Spleen (tissue), 11 donors: ENCODE measurements around the gene CHD6. TPM values are rescaled to one million over a fixed set of nuclear protein-coding genes. Genes with fewer than 3 reads are reported as not detected.

ENCODE experiments used
- DNase-seq: peaks from one replicate; pipeline ENCODE4 v3.0.0-alpha.2; 2020
- H3K27ac ChIP-seq, 8 donors: fragments of 200-600 bp; sonication (generic) in 7 of 8; 1 replicate in 4 of 8; 2 replicates in 4 of 8; pipeline versions ENCODE4 v1.5.0 to v1.8.0; 2016 to 2021; ENCODE audit warnings: inconsistent platforms in 4 of 8, mild to moderate bottlenecking in 4 of 8, moderate library complexity in 1 of 8
- H3K27me3 ChIP-seq, 7 donors: fragments of 200-600 bp; sonication (generic) in 6 of 7; replicated peaks in 1 of 7; 1 replicate in 4 of 7; 2 replicates in 3 of 7; pipeline versions ENCODE4 v1.5.0 to v1.8.0; 2016 to 2021; ENCODE audit warnings: inconsistent platforms in 3 of 7, mild to moderate bottlenecking in 1 of 7
- H3K36me3 ChIP-seq, 6 donors: fragments of 200-600 bp; sonication (generic) in 5 of 6; 1 replicate in 4 of 6; 2 replicates in 2 of 6; pipeline versions ENCODE4 v1.5.0 to v1.8.0; 2016 to 2021; ENCODE audit warnings: inconsistent platforms in 2 of 6
- H3K4me1 ChIP-seq, 6 donors: fragments of 200-600 bp; sonication (generic) in 5 of 6; 1 replicate in 3 of 6; 2 replicates in 3 of 6; pipeline versions ENCODE4 v1.5.0 to v1.8.0; 2016 to 2021; ENCODE audit warnings: inconsistent platforms in 3 of 6
- H3K4me3 ChIP-seq, 8 donors: fragments of 200-600 bp; sonication (generic) in 7 of 8; 1 replicate in 4 of 8; 2 replicates in 4 of 8; pipeline versions ENCODE4 v1.5.0 to v1.8.0; 2016 to 2021; ENCODE audit warnings: inconsistent platforms in 4 of 8, mild to moderate bottlenecking in 4 of 8, moderate library complexity in 2 of 8
- H3K9me3 ChIP-seq, 8 donors: fragments of 200-600 bp; sonication (generic) in 7 of 8; 1 replicate in 4 of 8; 2 replicates in 4 of 8; pipeline versions ENCODE4 v1.5.0 to v1.8.0; 2016 to 2021; ENCODE audit warnings: inconsistent platforms in 4 of 8
- POLR2A ChIP-seq, 3 donors: fragments of 450-650 bp; IDR thresholded peaks; one replicate each; pipeline ENCODE4 v1.5.1; 2017; ENCODE audit warnings: antibody characterized with exemption in 3 of 3, mild to moderate bottlenecking in 1 of 3
- POLR2AphosphoS5 ChIP-seq, 3 donors: sonication (generic); formaldehyde crosslinking; IDR thresholded peaks; one replicate each; pipeline ENCODE4 v1.5.1; 2017; ENCODE audit warnings: antibody characterized with exemption in 3 of 3
- WGBS, 5 donors: extraction: QIAGEN DNeasy Blood & Tissue Kit in 3 of 5; methylation state at CpG; one replicate each; pipeline versions ENCODE4 v1.1.5 to v1.1.7; 2013 to 2018; 5-methylcytosine and 5-hydroxymethylcytosine counted together
- intact Hi-C: fragments of 100-400 bp; cut with DNase I; formaldehyde crosslinking; loops from one replicate; pipeline ENCODE4 v1.15.0; 2023; ENCODE audit warnings: low total_unique reads
- polyA plus RNA-seq, 3 donors: library from polyadenylated mRNA; stranded (reverse); fragments of 200-250 nt; gene quantifications; one replicate each; pipeline ENCODE4 v1.2.1, GENCODE V29; 2013
- total RNA-seq, 7 donors: library from RNA; depleted of rRNA in 3 of 7; stranded (reverse); fragments of >200 nt in 3 of 7; fragmentation: NEBNext Ultra II Directional in 4 of 7; extraction: Animal tissue kit (Norgen Biotek cat#: 25700) in 4 of 7; gene quantifications; one replicate each; pipeline versions ENCODE4 v1.1.0 to v1.2.1, GENCODE V29; 2016 to 2021
- TF ChIP-seq, protein P1 (sequence below), 11 experiments: fragments of 200-600 bp in 7 of 11; fragments of 450-650 bp in 4 of 11; sonication (generic) in 4 of 11; IDR thresholded peaks in 8 of 11; conservative IDR thresholded peaks in 3 of 11; 1 replicate in 7 of 11; 2 replicates in 4 of 11; pipeline versions ENCODE4 v1.4.0 to v1.8.0; 2016 to 2021; ENCODE audit warnings: antibody characterized with exemption in 11 of 11, inconsistent platforms in 4 of 11, mild to moderate bottlenecking in 1 of 11
- donor health status: healthy with polysubstance abuse.
- donor health status: DM: no; HTN: no; CAD: no; lungs with moderate emphysema.
- donor health status: DM: no; HTN: no; CAD: no.
- donor health status: Bipolar disorder and iron deficiency.
- donor health status: healthy.
- donor health status: DM: no; HTN: no; CAD: no.
- donor health status: DM: yes; HTN: yes; CAD: no.

CHD6 gene
- total and polyA plus RNA-seq, 10 donors = 4.2 to 68.3 (median 47.8) TPM

DNA sequence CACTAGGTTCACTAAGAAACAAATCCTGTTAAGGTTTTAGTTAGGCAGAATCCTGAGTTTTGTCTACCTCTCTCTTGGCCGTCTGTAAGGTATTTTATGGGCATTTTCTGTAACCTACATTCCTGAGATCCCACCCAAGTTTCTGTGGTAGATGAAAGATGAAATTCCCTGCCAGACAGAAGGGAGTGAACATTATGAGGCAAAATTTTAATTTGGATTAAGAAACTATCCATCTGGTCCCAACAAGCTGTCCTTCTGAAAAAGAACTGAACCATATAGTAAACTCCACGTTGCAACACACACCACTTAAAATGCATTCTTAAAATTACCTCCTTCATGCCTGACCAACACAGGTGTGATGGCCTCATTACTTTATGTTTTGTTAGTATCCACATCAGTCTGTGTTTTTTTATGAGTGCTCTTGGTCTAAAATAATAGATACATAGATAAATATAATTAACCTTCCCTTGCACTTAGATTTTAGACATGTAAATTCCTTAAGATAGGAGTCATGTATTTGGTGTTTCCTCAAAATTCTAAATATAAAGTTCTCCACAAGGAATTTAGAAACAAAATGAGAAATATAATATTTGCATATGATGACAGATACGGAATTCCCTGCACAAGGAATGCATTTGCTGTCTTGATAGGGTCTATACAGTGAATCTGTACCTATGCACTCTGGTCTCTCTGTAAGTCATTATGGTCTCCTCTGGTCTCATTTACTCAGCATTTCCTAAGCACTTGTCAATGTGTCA is 86.5 kb downstream of the CHD6 start:
- WGBS, 5 donors = 83 to 94% (median 87%) methylated on average over 3 of the region's 3 CpGs
- TF ChIP-seq POLR2A (IDR thresholded peaks at IDR 0.05) (no peak), POLR2AphosphoS5 (IDR thresholded peaks at IDR 0.05) (no peak)
- Histone ChIP-seq H3K4me1 (peaks cover 0 to 12% (median 0%) of the 10 kb centered on the region in 6 donors), H3K4me3 (no peak overlapping the region), H3K36me3 (peaks cover 0 to 53% (median 15%) of the 10 kb centered on the region in 6 donors), H3K9me3 (no peaks in the 10 kb centered on the region), H3K27ac (no peak overlapping the region), H3K27me3 (no peaks in the 10 kb centered on the region)
- intact Hi-C loops = no loop called here
- DNase-seq = no peak

DNA sequence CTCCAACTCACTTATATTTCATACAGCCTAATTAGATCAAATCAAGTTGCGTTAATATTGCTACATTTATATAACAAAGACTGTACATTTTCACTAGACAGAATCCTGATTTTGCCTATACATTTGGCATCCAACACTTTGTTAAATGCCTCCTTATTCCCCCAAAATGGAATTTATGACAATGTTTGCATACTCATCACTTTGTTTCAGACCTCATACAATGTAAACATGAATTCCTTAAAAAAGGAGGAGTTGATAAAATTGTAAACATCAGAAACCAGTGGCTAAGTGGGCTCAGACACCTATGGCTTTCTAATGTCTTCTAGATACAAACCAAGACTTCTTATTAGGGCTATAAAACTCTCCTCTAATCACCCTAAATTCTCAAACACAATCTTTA is 87.3 kb downstream of the CHD6 start:
- Histone ChIP-seq H3K4me1 (peaks cover 0 to 20% (median 6%) of the 10 kb centered on the region in 6 donors), H3K36me3 (peaks cover 0 to 53% (median 15%) of the 10 kb centered on the region in 6 donors), H3K27me3 (no peaks in the 10 kb centered on the region), H3K27ac (no peak overlapping the region), H3K4me3 (no peak overlapping the region), H3K9me3 (no peaks in the 10 kb centered on the region)
- intact Hi-C loops = no loop called here
- 90 to 98% (median 95%) methylated on average over 1 of the region's 1 CpG for WGBS, 5 donors
- no peak for TF ChIP-seq POLR2A (IDR thresholded peaks at IDR 0.05)
- TF ChIP-seq, protein P1, sequence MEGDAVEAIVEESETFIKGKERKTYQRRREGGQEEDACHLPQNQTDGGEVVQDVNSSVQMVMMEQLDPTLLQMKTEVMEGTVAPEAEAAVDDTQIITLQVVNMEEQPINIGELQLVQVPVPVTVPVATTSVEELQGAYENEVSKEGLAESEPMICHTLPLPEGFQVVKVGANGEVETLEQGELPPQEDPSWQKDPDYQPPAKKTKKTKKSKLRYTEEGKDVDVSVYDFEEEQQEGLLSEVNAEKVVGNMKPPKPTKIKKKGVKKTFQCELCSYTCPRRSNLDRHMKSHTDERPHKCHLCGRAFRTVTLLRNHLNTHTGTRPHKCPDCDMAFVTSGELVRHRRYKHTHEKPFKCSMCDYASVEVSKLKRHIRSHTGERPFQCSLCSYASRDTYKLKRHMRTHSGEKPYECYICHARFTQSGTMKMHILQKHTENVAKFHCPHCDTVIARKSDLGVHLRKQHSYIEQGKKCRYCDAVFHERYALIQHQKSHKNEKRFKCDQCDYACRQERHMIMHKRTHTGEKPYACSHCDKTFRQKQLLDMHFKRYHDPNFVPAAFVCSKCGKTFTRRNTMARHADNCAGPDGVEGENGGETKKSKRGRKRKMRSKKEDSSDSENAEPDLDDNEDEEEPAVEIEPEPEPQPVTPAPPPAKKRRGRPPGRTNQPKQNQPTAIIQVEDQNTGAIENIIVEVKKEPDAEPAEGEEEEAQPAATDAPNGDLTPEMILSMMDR (IDR thresholded peaks at IDR 0.05 in 8 of 11, conservative IDR thresholded peaks at IDR 0.05 in 3 of 11) = no peak
- DNase-seq = no peak

DNA sequence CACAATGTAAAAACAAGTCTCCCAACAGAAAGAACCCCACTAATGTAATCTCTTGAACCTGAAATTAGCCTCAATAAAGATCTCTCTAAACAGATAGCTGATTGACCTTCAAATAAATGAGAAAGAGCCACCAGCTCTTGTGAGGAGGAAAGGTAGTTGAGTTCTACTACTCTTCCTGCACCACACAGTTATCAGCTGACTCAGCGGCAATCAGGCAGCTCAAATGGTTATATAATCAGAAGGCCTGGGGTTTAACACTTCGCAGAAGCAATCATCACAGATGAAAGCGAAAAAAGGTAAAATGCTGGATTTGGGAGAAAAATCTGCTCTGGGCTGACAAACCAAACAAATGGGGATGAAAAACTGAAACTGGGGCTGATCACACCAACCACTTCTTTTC is 91.8 kb downstream of the CHD6 start:
- DNase-seq = no peak
- Histone ChIP-seq H3K27ac (peak overlapping the region in 2 of 8 donors; percentile 45 to 50), H3K9me3 (no peaks in the 10 kb centered on the region), H3K4me3 (no peak overlapping the region), H3K36me3 (peaks cover 0 to 54% (median 2%) of the 10 kb centered on the region in 6 donors), H3K27me3 (no peaks in the 10 kb centered on the region), H3K4me1 (peaks cover 0 to 34% (median 14%) of the 10 kb centered on the region in 6 donors)
- intact Hi-C loops = no loop called here
- WGBS, 5 donors = 73 to 79% (median 74%) methylated on average over 3 of the region's 3 CpGs
- TF ChIP-seq, protein P1 (IDR thresholded peaks at IDR 0.05 in 8 of 11, conservative IDR thresholded peaks at IDR 0.05 in 3 of 11) = no peak
- TF ChIP-seq POLR2A (IDR thresholded peaks at IDR 0.05) (no peak), POLR2AphosphoS5 (IDR thresholded peaks at IDR 0.05) (no peak)

DNA sequence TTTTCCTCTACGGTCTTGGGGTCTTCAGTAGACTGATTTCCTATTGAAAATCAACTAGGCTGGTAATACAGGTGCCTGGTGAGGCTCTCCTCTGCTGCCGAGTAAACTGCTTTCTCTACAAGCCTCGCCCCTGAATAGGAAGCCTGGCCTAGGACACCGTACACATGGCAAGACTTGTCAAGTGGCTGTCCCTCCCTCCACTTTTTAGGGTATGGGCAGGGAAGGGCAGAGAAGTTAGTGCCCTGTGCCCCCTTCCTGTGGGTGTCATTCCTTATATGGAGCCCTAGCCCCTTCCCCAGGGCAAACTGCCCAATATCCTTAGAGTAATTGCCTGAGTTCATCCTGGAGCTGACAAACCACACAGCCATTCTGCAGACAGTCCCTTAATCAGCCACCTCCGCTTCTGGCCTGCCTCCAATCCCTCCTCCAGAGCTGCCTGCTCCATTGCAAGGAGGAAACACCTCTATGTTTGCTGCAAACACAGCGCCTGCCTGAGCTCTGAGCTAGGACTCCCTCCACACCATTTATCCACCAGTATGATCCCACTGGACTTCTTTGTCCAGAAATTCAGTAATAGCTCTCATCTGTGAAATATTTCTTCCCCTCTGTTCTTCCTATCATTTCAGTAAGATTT is 93.1 kb downstream of the CHD6 start:
- TF ChIP-seq POLR2AphosphoS5 (IDR thresholded peaks at IDR 0.05) = no peak
- H3K9me3 ChIP-seq = no peaks in the 10 kb centered on the region
- peak overlapping the region in 6 of 8 donors; percentile 16 to 50 (median 36) for H3K27ac ChIP-seq
- peak overlapping the region in 3 of 8 donors; percentile 11 to 47 (median 29) for H3K4me3 ChIP-seq
- peaks cover 0 to 50% (median 0%) of the 10 kb centered on the region in 6 donors for H3K36me3 ChIP-seq
- WGBS, 5 donors = 52 to 67% (median 62%) methylated on average over 6 of the region's 6 CpGs
- H3K27me3 ChIP-seq = no peaks in the 10 kb centered on the region
- peaks cover 0 to 34% (median 14%) of the 10 kb centered on the region in 6 donors for H3K4me1 ChIP-seq
- intact Hi-C loops = no loop called here
- DNase-seq = no peak

DNA sequence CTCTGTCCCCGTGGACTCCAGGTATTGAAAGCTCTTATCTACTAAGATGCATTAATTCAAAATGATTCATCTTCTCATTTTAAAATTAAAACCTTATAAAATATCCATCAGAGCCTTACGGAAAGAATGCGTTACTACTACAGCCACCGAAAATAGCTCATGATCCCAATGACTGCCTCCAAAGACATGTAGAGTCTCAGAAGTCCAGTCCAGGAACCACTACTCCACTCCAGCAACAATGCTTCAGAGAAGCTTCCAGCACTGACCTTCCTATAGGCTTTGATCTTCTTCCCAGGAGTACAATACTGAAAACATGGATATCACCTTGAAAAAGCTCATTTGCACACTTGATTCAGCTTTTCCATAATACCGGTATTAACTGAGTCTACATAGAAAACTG is 94.3 kb downstream of the CHD6 start:
- DNase-seq = no peak
- TF ChIP-seq POLR2A (IDR thresholded peaks at IDR 0.05) (no peak), POLR2AphosphoS5 (IDR thresholded peaks at IDR 0.05) (no peak)
- TF ChIP-seq, protein P1 (IDR thresholded peaks at IDR 0.05 in 8 of 11, conservative IDR thresholded peaks at IDR 0.05 in 3 of 11) = no peak
- intact Hi-C loops = no loop called here
- Histone ChIP-seq H3K9me3 (no peaks in the 10 kb centered on the region), H3K4me3 (no peak overlapping the region), H3K27ac (no peak overlapping the region), H3K36me3 (peaks cover 0 to 41% (median 0%) of the 10 kb centered on the region in 6 donors), H3K4me1 (peaks cover 0 to 34% (median 14%) of the 10 kb centered on the region in 6 donors), H3K27me3 (no peaks in the 10 kb centered on the region)
- WGBS, 5 donors = 94 to 100% (median 98%) methylated on average over 5 of the region's 5 CpGs
